ENCODE measurements around the gene NQO1.

DNA sequence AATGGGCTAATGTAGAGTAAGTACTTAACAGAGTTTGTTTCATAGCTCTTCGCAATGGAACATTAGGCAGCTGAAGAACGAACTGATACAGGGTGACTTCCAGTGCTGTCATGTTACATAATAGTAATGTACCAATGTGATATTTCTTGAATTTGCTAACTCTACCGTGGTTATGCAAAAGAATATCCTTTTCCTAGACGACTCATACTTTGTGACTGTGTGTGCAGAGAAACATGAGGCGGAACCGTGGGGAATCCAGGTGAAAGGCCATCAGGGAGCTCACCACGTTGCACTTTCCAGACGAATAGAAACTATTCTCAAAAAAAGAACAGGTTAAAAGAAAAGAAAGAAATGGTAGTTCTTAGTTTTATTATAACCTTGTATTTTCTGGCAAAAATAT lies 15.2 kb upstream of the NQO1 start:
- TF ChIP-seq FOXJ3 (CRISPR knock-in tag; IDR thresholded peaks at IDR 0.05), result no peak
- no peak for TF ChIP-seq FOXM1 (IDR thresholded peaks at IDR 0.05; ENCODE audit: low read depth)
- TF ChIP-seq, protein P1, sequence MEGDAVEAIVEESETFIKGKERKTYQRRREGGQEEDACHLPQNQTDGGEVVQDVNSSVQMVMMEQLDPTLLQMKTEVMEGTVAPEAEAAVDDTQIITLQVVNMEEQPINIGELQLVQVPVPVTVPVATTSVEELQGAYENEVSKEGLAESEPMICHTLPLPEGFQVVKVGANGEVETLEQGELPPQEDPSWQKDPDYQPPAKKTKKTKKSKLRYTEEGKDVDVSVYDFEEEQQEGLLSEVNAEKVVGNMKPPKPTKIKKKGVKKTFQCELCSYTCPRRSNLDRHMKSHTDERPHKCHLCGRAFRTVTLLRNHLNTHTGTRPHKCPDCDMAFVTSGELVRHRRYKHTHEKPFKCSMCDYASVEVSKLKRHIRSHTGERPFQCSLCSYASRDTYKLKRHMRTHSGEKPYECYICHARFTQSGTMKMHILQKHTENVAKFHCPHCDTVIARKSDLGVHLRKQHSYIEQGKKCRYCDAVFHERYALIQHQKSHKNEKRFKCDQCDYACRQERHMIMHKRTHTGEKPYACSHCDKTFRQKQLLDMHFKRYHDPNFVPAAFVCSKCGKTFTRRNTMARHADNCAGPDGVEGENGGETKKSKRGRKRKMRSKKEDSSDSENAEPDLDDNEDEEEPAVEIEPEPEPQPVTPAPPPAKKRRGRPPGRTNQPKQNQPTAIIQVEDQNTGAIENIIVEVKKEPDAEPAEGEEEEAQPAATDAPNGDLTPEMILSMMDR (IDR thresholded peaks at IDR 0.05), result no peak
- TF ChIP-seq EP300 (IDR thresholded peaks at IDR 0.05; ENCODE audit: borderline replicate concordance in 1 of 2, low read depth in 1 of 2, low read length in 1 of 2), result no peak
- no peak for TF ChIP-seq RAD21 (IDR thresholded peaks at IDR 0.05; ENCODE audit: low read length)
- no peak for TF ChIP-seq POLR2AphosphoS5 (IDR thresholded peaks at IDR 0.05; ENCODE audit: low read depth, low read length)
- TF ChIP-seq EZH2phosphoT487 (IDR thresholded peaks at IDR 0.05; ENCODE audit: borderline replicate concordance, low read depth), result no peak
- no peak for TF ChIP-seq CHD2 (IDR thresholded peaks at IDR 0.05; ENCODE audit: low read length, partially characterized antibody)
